ENCODE results near the gene TMEM44.

- TF ChIP-seq YY1 (IDR thresholded peaks at IDR 0.05; ENCODE audit: insufficient read depth, insufficient read length): no peak
- TF ChIP-seq ZNF274 (IDR thresholded peaks at IDR 0.05; ENCODE audit: low read depth, low read length): no peak
These were observed 27.1 kb downstream of the TMEM44 start for GRCh38 chr3:194606163-194606562.
